CD14-positive monocyte (primary cell): ENCODE results near the gene DEGS2. TPM values are rescaled to one million over a fixed set of nuclear protein-coding genes. Genes with fewer than 3 reads are reported as not detected.

Source experiments
- DNase-seq, 3 donors: peaks; one replicate each; pipeline ENCODE4 v3.0.0-alpha.2; 2011 to 2022
- H2AFZ ChIP-seq: 2 replicates; pipeline ENCODE4 v1.6.0; 2012; ENCODE audit warnings: mild to moderate bottlenecking, low read depth, low read length, inconsistent platforms; ENCODE audit not compliant: insufficient read depth, poor library complexity, severe bottlenecking
- H3K27ac ChIP-seq, 2 donors: 1 replicate in 1 of 2; 2 replicates in 1 of 2; pipeline ENCODE4 v1.5.1; 2012 to 2013; ENCODE audit warnings: low read length in 2 of 2, control low read depth in 1 of 2, inconsistent platforms in 1 of 2, low read depth in 1 of 2, mild to moderate bottlenecking in 1 of 2
- H3K27me3 ChIP-seq, 2 donors: one replicate each; pipeline versions ENCODE4 v1.6.0 to v1.6.1; 2011 to 2013; ENCODE audit warnings: low read length in 2 of 2; ENCODE audit not compliant: control insufficient read depth in 2 of 2, insufficient read depth in 2 of 2
- H3K36me3 ChIP-seq, 2 donors: replicated peaks in 1 of 2; 1 replicate in 1 of 2; 2 replicates in 1 of 2; pipeline versions ENCODE4 v1.5.1 to v1.6.1; 2012 to 2013; ENCODE audit warnings: low read length in 2 of 2, control low read depth in 1 of 2, inconsistent platforms in 1 of 2, mild to moderate bottlenecking in 1 of 2; ENCODE audit not compliant: insufficient read depth in 2 of 2, control insufficient read depth in 1 of 2
- H3K4me1 ChIP-seq, 2 donors: 1 replicate in 1 of 2; 2 replicates in 1 of 2; pipeline versions ENCODE4 v1.5.1 to v1.6.1; 2012 to 2013; ENCODE audit warnings: low read length in 2 of 2, control low read depth in 1 of 2, inconsistent platforms in 1 of 2, mild to moderate bottlenecking in 1 of 2, moderate library complexity in 1 of 2; ENCODE audit not compliant: insufficient read depth in 2 of 2, control insufficient read depth in 1 of 2
- H3K4me2 ChIP-seq: replicated peaks from 2 replicates; pipeline ENCODE3; 2012; ENCODE audit warnings: low read length, moderate library complexity, mild to moderate bottlenecking; ENCODE audit not compliant: poor library complexity, severe bottlenecking; ENCODE audit errors: extremely low read depth
- H3K4me3 ChIP-seq, 3 experiments: fragments of 200-600 bp in 1 of 3; sonication (generic) in 1 of 3; replicated peaks in 1 of 3; 1 replicate in 2 of 3; 2 replicates in 1 of 3; pipeline ENCODE4 v1.5.1; 2011 to 2013; ENCODE audit warnings: low read length in 3 of 3, mild to moderate bottlenecking in 3 of 3, control low read depth in 2 of 3, low read depth in 2 of 3, inconsistent platforms in 1 of 3, moderate library complexity in 1 of 3
- H3K79me2 ChIP-seq: 2 replicates; pipeline ENCODE4 v1.6.0; 2012; ENCODE audit warnings: mild to moderate bottlenecking, control low read depth, inconsistent platforms, low read length, moderate library complexity; ENCODE audit not compliant: insufficient read depth
- H3K9ac ChIP-seq: 2 replicates; pipeline ENCODE4 v1.6.0; 2017; ENCODE audit warnings: low read length, mild to moderate bottlenecking; ENCODE audit not compliant: insufficient read depth, poor library complexity, severe bottlenecking
- H3K9me3 ChIP-seq, 2 donors: replicated peaks in 1 of 2; 1 replicate in 1 of 2; 2 replicates in 1 of 2; pipeline versions ENCODE4 v1.5.1 to v1.6.1; 2012 to 2013; ENCODE audit warnings: low read length in 2 of 2, control low read depth in 1 of 2; ENCODE audit not compliant: control insufficient read depth in 1 of 2, insufficient read depth in 1 of 2
- H4K20me1 ChIP-seq: 2 replicates; pipeline ENCODE4 v1.6.0; 2012; ENCODE audit warnings: mild to moderate bottlenecking, low read length, control low read depth, moderate library complexity; ENCODE audit not compliant: insufficient read depth
- H3K27ac Mint-ChIP-seq, 7 donors: one replicate each; pipeline ENCODE4 v1.8.0; 2020; ENCODE audit warnings: mild to moderate bottlenecking in 7 of 7, mixed read lengths in 7 of 7, moderate library complexity in 6 of 7, inconsistent platforms in 2 of 7
- H3K27me3 Mint-ChIP-seq, 3 donors: one replicate each; pipeline ENCODE4 v1.8.0; 2021 to 2022; ENCODE audit warnings: low read depth in 3 of 3, mild to moderate bottlenecking in 3 of 3, mixed read lengths in 3 of 3, moderate library complexity in 3 of 3, inconsistent platforms in 1 of 3
- H3K36me3 Mint-ChIP-seq, 2 donors: one replicate each; pipeline ENCODE4 v1.8.0; 2020; ENCODE audit warnings: mixed read lengths in 2 of 2, inconsistent platforms in 1 of 2, mild to moderate bottlenecking in 1 of 2
- H3K4me1 Mint-ChIP-seq: one replicate; pipeline ENCODE4 v1.8.0; 2020; ENCODE audit warnings: mild to moderate bottlenecking, mixed read lengths
- H3K4me3 Mint-ChIP-seq, 2 donors: one replicate each; pipeline ENCODE4 v1.8.0; 2020; ENCODE audit warnings: mild to moderate bottlenecking in 2 of 2, mixed read lengths in 2 of 2, moderate library complexity in 1 of 2
- H3K9me3 Mint-ChIP-seq, 7 donors: one replicate each; pipeline ENCODE4 v1.8.0; 2020 to 2022; ENCODE audit warnings: mixed read lengths in 7 of 7, mild to moderate bottlenecking in 6 of 7, moderate library complexity in 6 of 7, inconsistent platforms in 2 of 7
- CTCF ChIP-seq: fragments of 200-600 bp; IDR thresholded peaks from one replicate; pipeline ENCODE4 v1.8.0; 2022; ENCODE audit warnings: antibody characterized with exemption, mild to moderate bottlenecking
- WGBS: methylation state at CpG from one replicate; pipeline ENCODE4 v1.1.5; 2013; ENCODE audit warnings: missing lambda C conversion rate; ENCODE audit not compliant: insufficient coverage; 5-methylcytosine and 5-hydroxymethylcytosine counted together
- intact Hi-C, 2 donors: fragments of 100-400 bp; cut with micrococcal nuclease; formaldehyde crosslinking; loops; one replicate each; pipeline versions ENCODE4 v1.15.0 to v1.15.1; 2023
- polyA plus RNA-seq, 3 donors: library from polyadenylated mRNA; depleted of rRNA in 1 of 3; unstranded in 2 of 3; stranded (reverse) in 1 of 3; fragments of 300-500 nt in 2 of 3; fragments of >200 nt in 1 of 3; fragmentation: Illumina TruSeq in 2 of 3; gene quantifications; 1 replicate in 2 of 3; 2 replicates in 1 of 3; pipeline ENCODE4 v1.2.3, GENCODE V29; 2012 to 2021

DEGS2 gene
- polyA plus RNA-seq, 3 donors: 0.07 to 0.36 TPM; not detected in 1

DNA sequence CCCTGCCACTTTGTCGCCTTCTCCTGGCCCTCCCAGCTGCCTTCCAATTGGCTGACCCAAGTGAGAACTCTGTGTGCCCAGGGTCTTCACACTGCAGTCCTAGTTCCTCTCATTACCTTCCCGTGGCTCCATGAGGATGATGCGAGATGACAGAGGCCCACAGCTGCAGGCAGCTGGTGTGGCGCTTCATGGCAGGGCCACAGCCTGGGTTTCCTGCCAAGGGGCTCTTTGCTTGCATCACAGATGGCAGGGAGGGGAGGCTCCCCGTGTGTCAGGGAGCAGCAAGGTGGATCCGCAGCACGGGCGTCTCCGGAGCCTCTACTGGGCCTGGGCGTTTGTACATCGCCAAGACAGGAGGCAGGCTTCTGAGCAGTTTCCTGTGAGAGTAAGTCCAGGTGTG, 28.9 kb downstream of the DEGS2 start:
- Histone ChIP-seq H4K20me1 (no peaks in the 10 kb centered on the region), H3K27ac (no peak overlapping the region), H3K4me3 (no peak overlapping the region), H3K27me3 (no peaks in the 10 kb centered on the region), H3K9ac (no peak overlapping the region), H2AFZ (no peak overlapping the region), H3K4me2 (no peak overlapping the region), H3K9me3 (no peaks in the 10 kb centered on the region), H3K36me3 (peaks cover 81 to 97% of the 10 kb centered on the region in 2 donors), H3K79me2 (no peaks in the 10 kb centered on the region), H3K4me1 (no peaks in the 10 kb centered on the region)
- Mint-ChIP-seq H3K4me3 (no peak overlapping the region), H3K36me3 (peaks cover 78 to 87% of the 10 kb centered on the region in 2 donors), H3K27me3 (peaks cover 0 to 3% (median 1%) of the 10 kb centered on the region in 3 donors), H3K9me3 (peaks cover 0 to 2% (median 0%) of the 10 kb centered on the region in 7 donors), H3K27ac (no peak overlapping the region), H3K4me1 (peaks cover 2% of the 10 kb centered on the region)
- no peak for DNase-seq
- 89% methylated on average over 11 of the region's 11 CpGs for WGBS
- intact Hi-C loops: no loop called here
- TF ChIP-seq CTCF: no peak

- peaks cover 1 to 3% (median 1%) of the 10 kb centered on the region in 3 donors for H3K27me3 Mint-ChIP-seq
- Histone ChIP-seq H3K4me1 (no peaks in the 10 kb centered on the region), H3K79me2 (no peaks in the 10 kb centered on the region), H3K36me3 (peaks cover 76 to 93% of the 10 kb centered on the region in 2 donors), H4K20me1 (no peaks in the 10 kb centered on the region), H3K4me3 (no peak overlapping the region), H3K4me2 (no peak overlapping the region), H3K9me3 (no peaks in the 10 kb centered on the region), H3K27me3 (no peaks in the 10 kb centered on the region), H2AFZ (no peak overlapping the region), H3K9ac (no peak overlapping the region), H3K27ac (no peak overlapping the region)
- peaks cover 76 to 85% of the 10 kb centered on the region in 2 donors for H3K36me3 Mint-ChIP-seq
- TF ChIP-seq CTCF: no peak
- peaks cover 9% of the 10 kb centered on the region for H3K4me1 Mint-ChIP-seq
- no peak overlapping the region for H3K4me3 Mint-ChIP-seq
- no peak for DNase-seq
- intact Hi-C loops: no loop called here
- H3K9me3 Mint-ChIP-seq: peaks cover 0 to 6% (median 0%) of the 10 kb centered on the region in 7 donors
- no peak overlapping the region for H3K27ac Mint-ChIP-seq
- WGBS: 94% methylated on average over 7 of the region's 7 CpGs
These were observed 30.3 kb downstream of the DEGS2 start for GRCh38 chr14:100129161-100129589.
